Right lobe of liver (tissue), 6 donors: ENCODE data around the gene HOXB3. TPM values are rescaled to one million over a fixed set of nuclear protein-coding genes. Genes with fewer than 3 reads are reported as not detected.

ENCODE experiments used
- ATAC-seq, 4 donors: fragments of 200-7000 bp; cut with Tn5 transposase; one replicate each; pipeline ENCODE4 v1.9.1; 2020; ENCODE audit warnings: mild to moderate bottlenecking in 4 of 4, moderate library complexity in 4 of 4
- DNase-seq, 3 donors: peaks; one replicate each; pipeline ENCODE4 v3.0.0-alpha.2; 2020
- H3K27ac ChIP-seq, 3 donors: fragments of 200-600 bp; one replicate each; pipeline ENCODE4 v1.8.0; 2022
- H3K27me3 ChIP-seq, 2 donors: fragments of 200-600 bp; one replicate each; pipeline ENCODE4 v1.8.0; 2022
- H3K36me3 ChIP-seq, 4 donors: fragments of 200-600 bp; sonication (generic) in 1 of 4; one replicate each; pipeline versions ENCODE4 v1.5.1 to v1.8.0; 2017 to 2022; ENCODE audit warnings: control low read depth in 1 of 4
- H3K4me1 ChIP-seq, 4 donors: fragments of 200-600 bp; sonication (generic) in 1 of 4; one replicate each; pipeline versions ENCODE4 v1.5.1 to v1.8.0; 2017 to 2022; ENCODE audit warnings: control low read depth in 1 of 4
- H3K4me3 ChIP-seq, 3 donors: fragments of 200-600 bp; one replicate each; pipeline ENCODE4 v1.8.0; 2022
- H3K9me3 ChIP-seq, 4 donors: fragments of 200-600 bp; sonication (generic) in 1 of 4; one replicate each; pipeline versions ENCODE4 v1.5.1 to v1.8.0; 2017 to 2022; ENCODE audit warnings: control low read depth in 1 of 4
- CTCF ChIP-seq, 4 donors: fragments of 200-600 bp in 3 of 4; fragments of 450-650 bp in 1 of 4; IDR thresholded peaks; one replicate each; pipeline versions ENCODE4 v1.5.1 to v1.8.0; 2016 to 2022; ENCODE audit warnings: antibody characterized with exemption in 4 of 4, mild to moderate bottlenecking in 2 of 4
- POLR2A ChIP-seq: fragments of 450-650 bp; IDR thresholded peaks from one replicate; pipeline ENCODE4 v1.6.1; 2017; ENCODE audit warnings: antibody characterized with exemption, mild to moderate bottlenecking
- WGBS: methylation state at CpG from one replicate; pipeline ENCODE4 v1.1.6; 2018; ENCODE audit warnings: low coverage, low lambda C conversion rate; ENCODE audit not compliant: insufficient coverage; ENCODE audit errors: missing lambda C conversion rate; 5-methylcytosine and 5-hydroxymethylcytosine counted together
- intact Hi-C, 2 donors: fragments of 100-400 bp; cut with DNase I; formaldehyde crosslinking; loops; one replicate each; pipeline versions ENCODE4 v1.11.2 to v1.14.1; 2022
- total RNA-seq, 6 experiments: library from RNA; depleted of rRNA in 2 of 6; stranded (reverse); fragments of >200 nt in 2 of 6; fragmentation: NEBNext Ultra II Directional in 3 of 6; extraction: Animal tissue kit (Norgen Biotek cat#: 25700) in 3 of 6; gene quantifications; one replicate each; pipeline versions ENCODE4 v1.1.0 to v1.2.4, GENCODE V29; 2016 to 2023
- donor health status: DM: no; HTN: yes; CAD: no.
- donor health status: DM: no; HTN: no; CAD: no.
- donor health status: DM: no; HTN: no; CAD: no.
- donor health status: DM: no; HTN: yes; CAD: no.
- donor health status: DM: no; HTN: yes; CAD: no.

The HOXB3 gene
- total RNA-seq, 6 experiments from 2014 or later = 0.99 to 3.2 (median 2.6) TPM

GRCh38 chr17:48587276-48588073 lies 2.6 kb downstream of the HOXB3 start:
- ATAC-seq (no peak), DNase-seq (no peak)
- no peak overlapping the region for H3K4me3 ChIP-seq
- H3K27ac ChIP-seq = no peak overlapping the region
- H3K27me3 ChIP-seq = peaks cover 0 to 47% of the 10 kb centered on the region in 2 donors
- H3K9me3 ChIP-seq = no peaks in the 10 kb centered on the region
- peaks cover 0 to 13% (median 4%) of the 10 kb centered on the region in 4 donors for H3K4me1 ChIP-seq
- no peaks in the 10 kb centered on the region for H3K36me3 ChIP-seq
- WGBS = 18% methylated on average over 5 of the region's 5 CpGs
- intact Hi-C loops = no loop called here
- TF ChIP-seq POLR2A (no peak), CTCF (IDR thresholded peaks at IDR 0.05) (no peak)

- DNase-seq (peak in 1 of 3 donors; percentile 41), ATAC-seq (peak in 1 of 4 donors; percentile 13)
- H3K27me3 ChIP-seq = peaks cover 0 to 50% of the 10 kb centered on the region in 2 donors
- no peak for TF ChIP-seq CTCF (IDR thresholded peaks at IDR 0.05)
- no peak for TF ChIP-seq POLR2A
- peaks cover 0 to 13% (median 4%) of the 10 kb centered on the region in 4 donors for H3K4me1 ChIP-seq
- intact Hi-C loops = no loop called here
- no peaks in the 10 kb centered on the region for H3K36me3 ChIP-seq
- peak overlapping the region; percentile 50 to 76 (median 61) for H3K27ac ChIP-seq
- H3K9me3 ChIP-seq = no peaks in the 10 kb centered on the region
- peak overlapping the region; percentile 51 to 56 (median 56) for H3K4me3 ChIP-seq
- 11% methylated on average over 33 of the region's 34 CpGs for whole genome bisulfite sequencing
Measured at GRCh38 chr17:48586355-48587258, 3.4 kb downstream of the HOXB3 start.

- DNase-seq (no peak), ATAC-seq (no peak)
- H3K4me1 ChIP-seq = peaks cover 0 to 13% (median 4%) of the 10 kb centered on the region in 4 donors
- H3K9me3 ChIP-seq = no peaks in the 10 kb centered on the region
- no peak overlapping the region for H3K4me3 ChIP-seq
- WGBS = 15% methylated on average over 2 of the region's 2 CpGs
- H3K27ac ChIP-seq = no peak overlapping the region
- intact Hi-C loops = no loop called here
- no peaks in the 10 kb centered on the region for H3K36me3 ChIP-seq
- no peak for TF ChIP-seq CTCF (IDR thresholded peaks at IDR 0.05)
- TF ChIP-seq POLR2A = no peak
- peaks cover 0 to 52% of the 10 kb centered on the region in 2 donors for H3K27me3 ChIP-seq
Measured at GRCh38 chr17:48584223-48584741, 5.8 kb downstream of the HOXB3 start.

GRCh38 chr17:48583708-48584222 lies 6.3 kb downstream of the HOXB3 start:
- Histone ChIP-seq H3K27ac (no peak overlapping the region), H3K4me3 (no peak overlapping the region), H3K36me3 (no peaks in the 10 kb centered on the region), H3K4me1 (peaks cover 0 to 13% (median 4%) of the 10 kb centered on the region in 4 donors), H3K9me3 (no peaks in the 10 kb centered on the region), H3K27me3 (peaks cover 0 to 55% of the 10 kb centered on the region in 2 donors)
- no peak for TF ChIP-seq CTCF (IDR thresholded peaks at IDR 0.05)
- no peak for TF ChIP-seq POLR2A
- intact Hi-C loops = no loop called here
- no peak for DNase-seq
- no peak for ATAC-seq
- 24% methylated on average over 3 of the region's 3 CpGs for WGBS
